HFF-Myc (cell line): ENCODE data around the gene TRIM32.
"Not testable (repeated sequence)": the region's sequence is repeated elsewhere in the genome, so short reads cannot be mapped to it uniquely, and the experiment has no call there.

ENCODE experiments used
- DNase-seq: peaks from one replicate; pipeline ENCODE4 v3.0.0-alpha.2; 2011; ENCODE audit warnings: low read depth; ENCODE audit errors: extremely low read depth
- H3K4me3 ChIP-seq: replicated peaks from 2 replicates; pipeline ENCODE4 v1.5.1; 2011; ENCODE audit warnings: low read depth, mild to moderate bottlenecking, control low read depth, low read length
- CTCF ChIP-seq: IDR thresholded peaks from 2 replicates; pipeline ENCODE4 v1.5.1; 2012; ENCODE audit warnings: mild to moderate bottlenecking, low read depth, low read length, control low read depth; ENCODE audit errors: missing control alignments

The TRIM32 gene

DNA sequence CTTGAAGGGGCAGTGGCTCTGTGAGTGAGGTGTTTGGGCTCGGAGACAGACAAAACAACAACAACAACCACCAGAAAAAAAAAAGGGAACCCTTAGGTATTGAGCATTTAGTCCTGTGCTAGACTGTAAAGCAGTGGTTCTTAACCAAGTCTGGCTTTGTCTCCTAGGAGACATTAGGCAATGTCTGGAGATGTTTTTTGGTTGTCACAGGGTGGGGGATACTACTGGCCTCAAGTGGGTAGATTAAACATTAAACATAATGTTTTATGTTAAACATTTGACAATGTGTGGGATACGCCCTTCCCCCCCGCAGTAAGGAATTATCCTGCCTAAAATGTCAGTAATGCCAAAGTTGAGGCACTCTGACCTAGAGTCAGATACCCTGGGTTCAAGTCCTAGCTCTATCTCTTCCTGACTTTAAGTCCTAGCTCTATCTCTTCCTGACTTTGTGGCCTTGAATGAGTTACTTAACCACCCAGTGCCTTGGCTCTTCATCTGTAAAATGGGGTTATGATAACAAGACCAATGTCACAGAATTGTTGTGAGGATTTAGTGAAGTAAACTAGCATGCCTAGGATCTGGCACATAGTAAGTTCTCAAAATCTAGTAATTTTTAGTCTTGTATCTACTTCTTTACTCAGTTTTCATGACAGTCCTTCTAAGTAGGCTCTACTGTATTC is 1.8 kb downstream of the TRIM32 start:
- no peak for DNase-seq
- TF ChIP-seq CTCF: no peak
- peak overlapping the region; percentile 86 for H3K4me3 ChIP-seq

DNA sequence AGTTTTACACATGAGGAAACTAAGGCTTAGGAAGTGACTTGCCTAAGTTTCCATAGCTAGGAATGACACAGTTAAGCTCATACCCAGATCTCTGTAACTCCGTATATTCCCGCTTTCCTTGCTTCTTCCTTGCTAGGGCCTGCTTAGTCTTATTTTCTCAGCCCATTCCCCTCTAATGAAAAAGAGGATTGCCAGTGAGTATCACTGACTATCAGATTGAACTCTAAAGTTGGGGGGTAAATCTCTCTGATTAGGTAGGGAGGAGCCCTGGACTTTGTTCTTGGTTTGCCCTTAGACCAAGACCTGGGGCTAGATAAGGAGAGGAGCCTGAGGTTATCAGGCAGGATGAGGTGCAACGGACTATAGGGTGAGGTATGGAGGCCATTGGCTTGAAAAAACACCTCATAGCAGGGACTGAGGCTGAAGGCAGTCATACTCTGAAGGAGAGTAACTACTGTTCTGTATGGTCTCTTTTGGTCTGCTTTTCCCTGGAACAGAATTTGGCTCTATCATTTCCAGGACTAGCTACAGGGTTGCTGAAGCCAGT is 2.5 kb downstream of the TRIM32 start:
- no peak for TF ChIP-seq CTCF
- no peak overlapping the region; the same call in 1 of the 2 replicates for H3K4me3 ChIP-seq
- no peak for DNase-seq

GRCh38 chr9:116690805-116691204 is 3.7 kb downstream of the TRIM32 start:
- not testable (repeated sequence) for H3K4me3 ChIP-seq, DNase-seq

DNA sequence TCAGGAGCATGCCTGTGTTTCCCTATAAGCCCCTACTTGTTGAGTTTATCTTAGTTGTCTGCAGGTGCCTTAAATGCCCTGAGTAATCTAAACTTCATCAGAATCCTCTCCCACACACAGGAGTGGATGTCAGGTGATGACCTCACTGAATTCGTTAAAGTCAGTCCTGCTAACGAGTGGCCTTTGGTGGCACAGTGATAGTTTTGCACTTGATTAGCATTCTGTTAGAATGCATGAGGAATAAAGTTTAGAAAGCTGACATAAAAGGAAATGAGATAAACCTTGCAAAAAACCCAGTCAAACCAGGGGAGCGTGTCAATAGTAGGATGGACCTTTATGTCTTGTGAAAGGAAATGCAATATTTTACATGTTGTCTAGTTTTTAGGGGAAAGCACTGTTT is 4.5 kb downstream of the TRIM32 start:
- no peak overlapping the region for H3K4me3 ChIP-seq
- no peak for DNase-seq
- no peak for TF ChIP-seq CTCF

DNA sequence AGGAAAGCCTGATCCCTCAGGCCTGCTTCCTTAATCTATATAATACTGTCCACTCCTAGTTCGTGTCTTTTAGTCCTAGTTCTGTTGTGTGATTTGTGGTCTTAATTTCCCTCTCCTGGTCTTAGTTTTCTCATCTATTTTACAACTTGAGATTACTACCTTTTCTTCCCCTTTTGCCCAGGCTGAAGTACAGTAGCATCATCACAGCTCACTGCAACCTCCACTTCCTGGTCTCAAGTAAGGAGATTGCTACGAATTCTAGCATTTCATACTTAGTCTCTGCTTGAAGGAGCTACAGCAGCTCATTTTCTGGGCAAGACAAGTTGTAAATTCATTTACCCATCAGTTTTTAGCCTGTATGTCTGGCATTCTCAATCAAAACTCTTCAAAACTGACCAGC is 5.5 kb downstream of the TRIM32 start:
- H3K4me3 ChIP-seq: no peak overlapping the region
- no peak for DNase-seq
- no peak for TF ChIP-seq CTCF

DNA sequence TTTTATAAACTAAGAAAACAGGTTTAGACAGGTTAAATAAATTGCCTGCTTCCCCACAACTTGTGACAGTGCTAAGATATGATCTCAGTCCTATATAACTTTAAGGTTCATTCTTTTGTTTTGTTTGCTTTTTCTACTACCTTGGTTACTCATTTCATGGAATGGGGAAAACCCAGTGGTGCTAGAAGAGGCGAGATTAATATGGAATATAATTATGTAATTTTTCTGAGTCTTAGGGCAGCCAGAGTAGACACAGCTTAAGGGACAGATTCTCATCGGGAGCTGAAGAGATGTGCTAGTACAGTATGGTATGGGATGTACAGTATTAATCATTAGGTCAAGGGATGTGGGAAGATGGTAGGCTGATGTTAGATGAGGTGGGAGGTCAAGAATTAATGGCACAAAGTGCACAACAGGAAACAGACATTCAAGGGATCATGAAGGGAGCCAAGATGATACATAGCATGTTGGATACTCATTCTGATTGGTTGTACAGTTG is 6.2 kb downstream of the TRIM32 start:
- TF ChIP-seq CTCF: no peak
- DNase-seq: no peak

DNA sequence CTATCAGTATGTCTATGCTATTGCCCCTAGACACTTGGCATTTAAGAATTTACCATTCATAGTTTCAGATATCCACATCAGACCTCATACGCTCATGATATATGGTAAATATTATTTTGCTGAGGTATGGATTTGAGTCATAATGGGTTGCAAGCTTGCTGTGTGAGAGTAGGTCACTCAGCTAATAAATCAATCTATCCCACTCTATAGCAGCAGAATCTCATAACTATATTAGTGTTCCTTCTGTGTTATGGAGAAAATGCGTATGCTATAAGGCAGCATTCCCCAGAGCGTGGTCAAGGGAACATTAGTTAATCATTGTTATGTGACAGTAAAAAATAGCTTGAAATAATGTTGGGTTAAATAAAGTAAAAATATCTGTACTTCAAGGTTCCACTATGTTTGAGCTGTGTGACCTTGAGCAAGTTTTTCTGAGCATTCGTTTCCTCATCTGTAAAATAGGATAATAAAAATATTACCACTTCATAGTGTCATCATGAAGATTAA is 7.7 kb downstream of the TRIM32 start:
- TF ChIP-seq CTCF: no peak
- no peak overlapping the region for H3K4me3 ChIP-seq
- DNase-seq: no peak

More for the DNA sequence above, 6.2 kb downstream of the TRIM32 start:
- no peak overlapping the region for H3K4me3 ChIP-seq
